Retinal pigment epithelial cell (primary cell): ENCODE measurements around the gene ZKSCAN2.

Experiments
- DNase-seq: peaks from one replicate; pipeline ENCODE4 v3.0.0-alpha.2; 2010; ENCODE audit warnings: low read depth
- H3K4me3 ChIP-seq: 2 replicates; pipeline ENCODE4 v1.5.1; 2011; ENCODE audit warnings: mild to moderate bottlenecking, low read length, control low read depth, moderate library complexity
- TF ChIP-seq, protein P1 (sequence below): conservative IDR thresholded peaks from 2 replicates; pipeline ENCODE4 v1.5.1; 2011; ENCODE audit warnings: low read depth, low read length, control low read depth, inconsistent platforms

Gene ZKSCAN2

DNA sequence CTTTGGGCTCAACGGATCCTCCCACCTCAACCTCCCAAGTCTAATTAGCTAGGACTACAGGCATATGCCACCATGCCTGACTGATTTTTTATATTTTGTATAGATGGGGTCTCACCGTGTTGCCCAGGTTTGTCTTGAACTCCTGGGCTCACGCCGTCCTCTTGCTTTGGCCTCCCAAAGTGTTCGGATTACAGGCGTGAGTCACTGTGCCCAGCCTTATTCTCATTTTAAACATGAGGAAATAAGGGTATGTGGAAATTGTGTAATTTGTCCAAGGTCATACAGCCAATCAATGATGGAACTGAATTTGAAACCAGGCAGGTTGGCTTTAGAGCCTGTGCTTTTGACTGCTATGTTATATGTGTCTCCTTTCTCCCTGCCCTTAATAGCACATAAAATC lies 68.3 kb downstream of the ZKSCAN2 start:
- no peak overlapping the region for H3K4me3 ChIP-seq
- DNase-seq = no peak
- TF ChIP-seq, protein P1, sequence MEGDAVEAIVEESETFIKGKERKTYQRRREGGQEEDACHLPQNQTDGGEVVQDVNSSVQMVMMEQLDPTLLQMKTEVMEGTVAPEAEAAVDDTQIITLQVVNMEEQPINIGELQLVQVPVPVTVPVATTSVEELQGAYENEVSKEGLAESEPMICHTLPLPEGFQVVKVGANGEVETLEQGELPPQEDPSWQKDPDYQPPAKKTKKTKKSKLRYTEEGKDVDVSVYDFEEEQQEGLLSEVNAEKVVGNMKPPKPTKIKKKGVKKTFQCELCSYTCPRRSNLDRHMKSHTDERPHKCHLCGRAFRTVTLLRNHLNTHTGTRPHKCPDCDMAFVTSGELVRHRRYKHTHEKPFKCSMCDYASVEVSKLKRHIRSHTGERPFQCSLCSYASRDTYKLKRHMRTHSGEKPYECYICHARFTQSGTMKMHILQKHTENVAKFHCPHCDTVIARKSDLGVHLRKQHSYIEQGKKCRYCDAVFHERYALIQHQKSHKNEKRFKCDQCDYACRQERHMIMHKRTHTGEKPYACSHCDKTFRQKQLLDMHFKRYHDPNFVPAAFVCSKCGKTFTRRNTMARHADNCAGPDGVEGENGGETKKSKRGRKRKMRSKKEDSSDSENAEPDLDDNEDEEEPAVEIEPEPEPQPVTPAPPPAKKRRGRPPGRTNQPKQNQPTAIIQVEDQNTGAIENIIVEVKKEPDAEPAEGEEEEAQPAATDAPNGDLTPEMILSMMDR = no peak

DNA sequence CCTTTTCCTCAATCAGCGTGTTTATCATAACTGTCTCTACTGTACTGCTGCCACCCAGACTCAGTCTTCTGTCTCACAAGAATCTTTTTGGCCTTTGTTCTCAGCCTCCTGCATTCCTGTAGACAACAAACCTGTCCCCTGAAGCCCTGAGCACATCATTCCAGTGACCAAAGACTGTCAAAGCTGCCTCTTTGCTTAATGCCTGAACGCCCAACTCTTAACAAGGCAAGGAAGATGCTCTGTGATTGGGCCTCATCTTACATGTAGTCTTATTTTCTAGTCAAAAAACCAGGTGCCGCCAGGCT lies 70.2 kb downstream of the ZKSCAN2 start:
- no peak overlapping the region for H3K4me3 ChIP-seq
- DNase-seq = no peak
- TF ChIP-seq, protein P1 = no peak
